Kidney tubule cell (primary cell): Measurements from ENCODE around the gene AOC3.
"Not testable (repeated sequence)": the region's sequence is repeated elsewhere in the genome, so short reads cannot be mapped to it uniquely, and the experiment has no call there.

Experiments
- DNase-seq: peaks from one replicate; pipeline ENCODE4 v3.0.0-alpha.2; 2018; ENCODE audit warnings: low spot score

AOC3 gene

GRCh38 chr17:42894283-42895184, 43.5 kb downstream of the AOC3 start:
- DNase-seq = peak; percentile 48

DNA sequence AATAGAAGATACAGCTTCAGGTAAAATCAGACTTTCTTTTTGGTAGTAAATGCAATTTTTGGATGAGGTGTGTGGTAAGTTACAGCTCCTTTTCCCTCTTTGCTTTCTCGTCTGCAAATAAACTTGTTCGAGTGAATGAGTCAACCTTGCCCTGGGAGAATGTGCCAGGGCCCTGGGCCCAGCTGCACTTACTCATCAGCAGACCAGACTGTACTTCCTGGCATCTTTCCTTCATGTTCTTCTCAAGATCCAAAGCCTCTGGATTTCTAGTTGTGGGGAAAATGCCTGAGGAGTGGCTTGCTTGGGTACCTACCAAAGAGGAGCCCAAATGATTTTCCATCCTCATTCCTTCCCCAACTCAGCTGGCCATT, 44.2 kb downstream of the AOC3 start:
- DNase-seq = peak; percentile 87

GRCh38 chr17:42898147-42898811, 47.3 kb downstream of the AOC3 start:
- peak; percentile 23 for DNase-seq

DNA sequence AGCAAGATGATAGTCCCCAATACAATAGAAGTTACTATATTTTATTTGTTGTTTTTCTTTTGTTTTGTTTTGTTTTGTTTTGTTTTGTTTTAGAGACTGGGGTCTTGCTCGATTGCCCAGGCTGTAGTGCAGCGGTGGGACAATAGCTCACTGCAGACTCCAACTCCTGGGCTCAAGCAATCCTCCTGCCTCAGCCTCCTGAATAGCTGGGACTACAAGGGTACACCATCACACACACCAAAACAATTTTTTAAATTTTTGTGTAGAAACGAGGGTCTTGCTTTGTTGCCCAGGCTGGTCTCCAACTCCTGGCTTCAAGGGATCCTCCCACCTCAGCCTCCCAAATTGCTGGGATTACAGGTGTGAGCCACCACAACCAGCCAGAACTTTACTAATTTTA, 49.0 kb downstream of the AOC3 start:
- DNase-seq = not testable (repeated sequence)

- DNase-seq = peak; percentile 9
Observed at GRCh38 chr17:42900460-42901331, 49.7 kb downstream of the AOC3 start, which contains the start of gene G6PC1. Gene G6PC1 (plus strand): TSS chr17:42900799. CDS start chr17:42900877, 78 bp downstream.

DNA sequence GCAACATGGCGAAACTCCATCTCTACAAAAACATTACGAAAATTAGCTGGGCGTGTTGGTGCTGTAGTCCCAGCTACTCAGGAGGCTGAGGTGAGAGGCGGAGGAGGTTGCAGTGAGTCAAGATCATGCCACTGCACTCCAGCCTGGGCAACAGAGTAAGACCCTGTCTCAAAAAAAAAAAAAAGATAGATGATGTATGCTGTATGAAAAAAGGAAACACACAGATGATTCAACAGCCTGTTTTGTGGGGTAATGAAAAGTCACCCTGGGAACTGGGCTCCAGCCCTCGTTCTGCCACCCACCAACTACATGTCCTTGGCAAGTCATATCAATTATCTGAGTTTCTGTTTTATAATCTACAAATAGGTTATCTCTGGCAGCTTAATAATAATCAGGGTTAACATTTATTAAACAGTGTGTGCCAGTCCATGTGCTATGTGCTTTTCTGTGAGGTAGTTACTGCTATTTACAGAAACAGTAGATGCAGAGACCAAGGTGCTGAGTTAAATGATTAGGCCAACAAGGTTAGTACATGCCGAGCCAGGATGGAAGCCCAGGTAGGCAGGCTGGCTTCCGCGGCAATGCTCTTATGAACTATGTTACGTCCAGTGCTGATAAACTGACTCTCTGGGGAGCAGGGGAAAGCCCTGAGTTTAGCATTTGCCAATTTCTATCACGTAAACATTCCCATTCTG, 50.7 kb downstream of the AOC3 start:
- no peak for DNase-seq

DNA sequence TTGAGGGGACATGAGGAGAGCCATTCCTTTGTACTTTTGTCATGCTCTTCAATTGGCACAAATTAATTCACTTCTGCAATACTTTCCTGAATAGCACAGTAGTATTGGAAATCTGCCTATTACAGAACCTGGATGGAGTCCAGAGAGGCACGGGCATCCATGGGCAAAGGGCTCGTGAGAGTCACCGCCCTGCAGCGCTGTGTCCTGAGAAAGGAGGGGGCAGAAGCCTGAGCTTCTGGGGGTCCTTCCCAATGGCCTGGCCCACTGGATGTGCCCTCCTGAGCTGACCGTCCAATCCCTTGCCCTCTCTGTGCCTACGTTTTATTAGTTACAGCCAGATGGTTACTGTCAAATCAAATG, 53.1 kb downstream of the AOC3 start:
- no peak for DNase-seq

DNA sequence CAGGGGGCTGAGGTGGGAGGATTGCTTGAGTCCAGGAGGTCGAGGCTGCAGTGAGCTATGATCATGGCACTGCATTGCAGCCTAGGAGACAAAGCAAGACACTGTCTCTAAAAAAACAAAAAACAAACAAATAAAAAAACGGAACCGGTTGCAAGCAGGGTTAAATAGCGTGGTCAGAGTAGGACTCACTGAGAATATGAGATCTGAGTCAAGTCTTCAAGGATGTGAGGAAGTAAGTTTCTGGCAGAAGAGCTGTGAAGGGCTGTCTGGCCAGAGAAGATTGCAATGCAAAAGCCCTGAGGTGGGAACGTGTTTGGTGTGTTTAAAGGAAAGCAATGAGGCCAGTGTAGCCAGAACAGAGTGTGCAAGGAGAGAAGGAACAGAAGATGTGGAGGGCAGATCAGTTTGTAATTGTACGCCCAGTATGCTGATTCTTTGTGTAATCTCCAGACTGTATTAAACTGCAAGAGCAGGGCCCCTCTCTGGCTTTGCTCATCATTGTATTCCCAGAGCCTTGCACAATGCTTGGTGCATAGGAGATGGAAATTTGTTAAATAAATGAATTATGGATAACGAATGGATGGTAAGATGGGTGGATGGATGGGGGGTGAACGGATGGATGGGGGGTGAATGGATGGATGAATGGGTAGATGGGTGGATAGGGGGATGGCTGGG, 55.9 kb downstream of the AOC3 start:
- no peak for DNase-seq
